ENCODE results near the gene LCE1D. TPM values are rescaled to one million over a fixed set of nuclear protein-coding genes. Genes with fewer than 3 reads are reported as not detected.

Gene LCE1D
- polyA plus RNA-seq, 1 donor (not counting 4 experiments of a cell fraction or from before 2014, with no cell fraction given): not detected

- H3K27ac ChIP-seq (ENCODE audit: control insufficient read depth, insufficient read depth, low read length): no peak overlapping the region
- H3K9ac ChIP-seq (ENCODE audit: control insufficient read depth, extremely low read depth, insufficient read depth, low read length): no peak overlapping the region
- peaks cover 3% of the 10 kb centered on the region for H3K4me1 ChIP-seq (ENCODE audit: control insufficient read depth, extremely low read depth, insufficient read depth, low read length)
- H4K20me1 ChIP-seq (ENCODE audit: control insufficient read depth, extremely low read depth, insufficient read depth, low read length): no peaks in the 10 kb centered on the region
- TF ChIP-seq CTCF (optimal IDR thresholded peaks at IDR 0.05 in 1 of 3, IDR thresholded peaks at IDR 0.05 in 1 of 3, conservative IDR thresholded peaks at IDR 0.05 in 1 of 3; ENCODE audit: extremely low read depth in 1 of 3, insufficient read depth in 2 of 3, low read length in 3 of 3) (no peak), EZH2 (IDR thresholded peaks at IDR 0.05; ENCODE audit: low read length) (no peak)
- no peak for DNase-seq (ENCODE audit: low read depth, low spot score)
- H3K36me3 ChIP-seq (ENCODE audit: control insufficient read depth in 2 of 2, extremely low read depth in 1 of 2, insufficient read depth in 2 of 2, low read length in 2 of 2): no peaks in the 10 kb centered on the region
- peak; percentile 70 for FAIRE-seq
- no peaks in the 10 kb centered on the region for H3K79me2 ChIP-seq (ENCODE audit: control insufficient read depth, insufficient read depth, low read length)
- H3K9me3 ChIP-seq (ENCODE audit: control insufficient read depth, low read depth, low read length): no peaks in the 10 kb centered on the region
- H3K4me2 ChIP-seq (ENCODE audit: control insufficient read depth, extremely low read depth, insufficient read depth, low read depth, low read length): no peak overlapping the region
- no peak overlapping the region for H2AFZ ChIP-seq (ENCODE audit: control insufficient read depth, low read length)
- H3K4me3 ChIP-seq (ENCODE audit: control insufficient read depth in 2 of 3, extremely low read depth in 1 of 3, insufficient read depth in 2 of 3, low read depth in 1 of 3, low read length in 3 of 3): no peak overlapping the region
- H3K9me1 ChIP-seq (ENCODE audit: control insufficient read depth, extremely low read depth, insufficient read depth, low read length): no peaks in the 10 kb centered on the region
- no peaks in the 10 kb centered on the region for H3K27me3 ChIP-seq (ENCODE audit: control insufficient read depth, extremely low read depth, insufficient read depth, low read length)
- dilution Hi-C loops (cut with MboI; ENCODE audit: extremely low pct_ligation_motif_present, low sequenced_read_pairs): no loop called here
Measured at GRCh38 chr1:152801333-152801732, 4.8 kb downstream of the LCE1D start.

DNA sequence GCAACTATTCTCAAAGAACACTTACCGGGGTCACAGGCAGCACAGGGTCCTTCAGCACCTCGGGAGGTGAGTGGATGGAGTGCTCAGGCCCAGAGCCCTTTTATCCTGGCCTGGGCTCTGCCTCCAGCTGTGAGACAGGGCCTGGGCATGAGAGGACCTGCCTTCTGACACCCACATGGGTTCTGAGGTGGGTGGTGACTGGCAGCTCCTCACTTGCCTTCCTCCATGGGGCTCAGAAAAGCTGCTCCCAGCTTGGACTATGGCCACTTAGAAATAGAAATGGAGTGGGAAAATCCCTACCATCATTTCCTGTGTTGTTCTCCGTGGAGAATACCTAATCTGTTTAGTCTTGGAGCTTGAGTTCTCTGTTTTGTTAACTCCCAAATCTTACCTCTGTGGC is 10.1 kb downstream of the LCE1D start, which contains the start of gene LCE1C:
Gene LCE1C, minus strand, starts transcription at position 76 of the 400 bp plus-strand sequence. CDS start 1,173 bp downstream, outside the sequence.
- no peak within 1 kb of the TSS for H3K9ac ChIP-seq (ENCODE audit: control insufficient read depth, extremely low read depth, insufficient read depth, low read length)
- peaks cover 20% of the 10 kb centered on the region for H3K4me1 ChIP-seq (ENCODE audit: control insufficient read depth, extremely low read depth, insufficient read depth, low read length)
- H3K79me2 ChIP-seq (ENCODE audit: control insufficient read depth, insufficient read depth, low read length): no peaks in the 10 kb centered on the region
- H2AFZ ChIP-seq (ENCODE audit: control insufficient read depth, low read length): peak within 1 kb of the TSS; percentile 62
- H3K9me3 ChIP-seq (ENCODE audit: control insufficient read depth, low read depth, low read length): no peaks in the 10 kb centered on the region
- peak; percentile 72 for FAIRE-seq
- no peaks in the 10 kb centered on the region for H3K9me1 ChIP-seq (ENCODE audit: control insufficient read depth, extremely low read depth, insufficient read depth, low read length)
- peak within 1 kb of the TSS; percentile 53 for H3K4me2 ChIP-seq (ENCODE audit: control insufficient read depth, extremely low read depth, insufficient read depth, low read depth, low read length)
- no peaks in the 10 kb centered on the region for H4K20me1 ChIP-seq (ENCODE audit: control insufficient read depth, extremely low read depth, insufficient read depth, low read length)
- no peaks in the 10 kb centered on the region for H3K36me3 ChIP-seq (ENCODE audit: control insufficient read depth in 2 of 2, extremely low read depth in 1 of 2, insufficient read depth in 2 of 2, low read length in 2 of 2)
- H3K27ac ChIP-seq (ENCODE audit: control insufficient read depth, insufficient read depth, low read length): no peak within 1 kb of the TSS
- no peak within 1 kb of the TSS for H3K4me3 ChIP-seq (ENCODE audit: control insufficient read depth in 2 of 3, extremely low read depth in 1 of 3, insufficient read depth in 2 of 3, low read depth in 1 of 3, low read length in 3 of 3)
- no peaks in the 10 kb centered on the region for H3K27me3 ChIP-seq (ENCODE audit: control insufficient read depth, extremely low read depth, insufficient read depth, low read length)
- TF ChIP-seq EZH2 (IDR thresholded peaks at IDR 0.05; ENCODE audit: low read length) (no peak), CTCF (optimal IDR thresholded peaks at IDR 0.05 in 1 of 3, IDR thresholded peaks at IDR 0.05 in 1 of 3, conservative IDR thresholded peaks at IDR 0.05 in 1 of 3; ENCODE audit: extremely low read depth in 1 of 3, insufficient read depth in 2 of 3, low read length in 3 of 3) (no peak)
- DNase-seq (ENCODE audit: low read depth, low spot score): no peak
- dilution Hi-C loops (cut with MboI; ENCODE audit: extremely low pct_ligation_motif_present, low sequenced_read_pairs): no loop called here

Data from keratinocyte (primary cell).